ENCODE measurements around the gene KRTAP4-3.

- no peak for TF ChIP-seq CTCF (IDR thresholded peaks at IDR 0.05)
- no peak for TF ChIP-seq POLR2A (IDR thresholded peaks at IDR 0.05)
These were observed 31.5 kb upstream of the KRTAP4-3 start for GRCh38 chr17:41199421-41200078.

All from uterus (tissue), 2 donors.